ENCODE measurements around the gene ZSCAN26. TPM values are rescaled to one million over a fixed set of nuclear protein-coding genes. Genes with fewer than 3 reads are reported as not detected.

Gene ZSCAN26
- polyA plus RNA-seq, 3 donors, result 4.5 to 7.2 (median 4.9) TPM

DNA sequence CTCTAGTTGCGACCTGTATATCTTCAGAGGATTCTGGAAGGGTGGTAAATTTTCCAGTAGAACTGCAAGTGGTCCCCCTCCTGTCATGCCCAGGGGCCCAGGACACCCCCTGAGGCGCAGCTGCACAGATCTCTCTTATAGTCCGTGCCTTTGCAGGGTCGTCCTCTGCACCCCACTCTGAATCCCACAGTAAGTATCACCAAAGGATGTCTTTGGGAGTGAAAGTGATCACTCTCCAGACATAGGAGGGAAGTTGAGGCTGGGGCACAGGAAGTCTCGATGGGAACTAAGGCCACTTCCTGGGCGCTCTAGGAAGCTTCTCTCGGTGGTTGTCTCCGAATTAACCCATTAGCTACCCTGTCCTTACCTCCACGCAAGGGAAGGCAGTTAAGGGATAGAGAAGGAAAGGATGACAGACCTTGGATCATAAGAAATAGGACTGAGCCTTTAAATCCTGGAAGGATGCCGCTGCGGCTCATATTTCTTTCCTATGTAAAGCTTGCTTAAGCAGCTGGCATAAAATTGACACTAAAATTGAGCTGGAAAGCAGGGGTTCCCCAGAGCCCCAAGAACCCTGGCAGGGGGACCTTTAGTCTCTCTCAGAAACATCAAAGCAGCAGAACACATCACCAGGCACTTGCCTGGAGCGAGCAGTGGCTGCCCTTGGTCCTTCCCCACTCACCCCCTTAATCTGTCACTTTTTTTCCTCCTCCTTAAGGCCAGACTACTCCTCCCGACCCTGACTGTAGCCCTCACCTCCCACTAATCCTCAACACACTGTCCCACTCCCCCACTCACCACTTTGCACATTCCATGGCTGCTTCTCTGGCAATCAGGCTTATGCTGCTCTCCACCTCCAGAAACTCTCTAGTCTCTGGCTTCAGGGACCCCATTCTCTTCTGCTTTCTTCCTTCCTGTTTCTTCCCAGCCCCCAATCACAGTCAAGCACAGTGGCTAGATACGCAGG is 14.7 kb upstream of the ZSCAN26 start, which contains the start of gene ZKSCAN4:
Gene ZKSCAN4, minus strand, starts transcription at position 261 of the 967 bp plus-strand sequence. CDS start 289 bp downstream, outside the sequence.
- no peak within 1 kb of the TSS for H3K27ac ChIP-seq (ENCODE audit: low read depth, low read length)
- WGBS, 3 donors, result 5 to 7% (median 5%) methylated on average over 14 of the region's 14 CpGs

DNA sequence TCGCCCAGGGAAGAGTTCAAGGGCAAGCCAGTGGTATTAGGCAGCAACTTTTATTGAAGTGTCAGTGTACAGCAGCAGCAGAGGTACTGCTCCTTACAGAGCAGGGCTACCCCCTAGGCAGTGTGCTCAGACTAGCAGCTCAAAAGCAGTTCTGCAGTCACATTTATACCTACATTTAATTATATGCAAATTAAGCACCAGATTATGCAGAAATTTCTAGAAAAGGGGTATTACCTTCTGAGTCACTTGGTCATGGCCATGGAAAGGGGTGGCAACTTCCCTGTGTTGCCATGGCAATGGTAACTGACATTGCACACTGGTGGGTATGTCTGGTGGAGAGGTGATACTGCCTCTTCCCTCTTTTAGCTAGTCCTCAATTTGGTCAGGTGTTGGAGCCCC is 12.8 kb upstream of the ZSCAN26 start:
- WGBS, 3 donors, result 63 to 90% (median 83%) methylated on average over 1 of the region's 1 CpG
- no peak overlapping the region for H3K27ac ChIP-seq (ENCODE audit: low read depth, low read length)

DNA sequence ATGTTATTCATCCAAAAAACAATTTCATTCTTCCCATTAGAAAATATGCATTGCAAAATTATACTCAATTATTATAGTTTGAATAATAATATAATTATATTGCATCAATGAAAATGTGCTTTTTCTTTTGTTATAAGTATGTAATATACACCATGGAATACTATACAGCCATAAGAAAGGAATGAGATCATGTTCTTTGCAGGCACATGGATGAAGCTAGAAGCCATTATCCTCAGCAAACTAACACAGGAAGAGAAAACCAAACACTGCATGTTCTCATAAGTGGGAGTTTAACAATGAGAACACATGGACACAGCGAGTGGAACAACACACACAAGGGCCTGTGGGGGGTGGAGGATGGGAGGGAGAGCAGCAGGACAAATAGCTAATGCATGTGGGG is 9.9 kb upstream of the ZSCAN26 start:
- WGBS, 3 donors, result 0% methylated on average over 1 of the region's 1 CpG
- no peak overlapping the region for H3K27ac ChIP-seq (ENCODE audit: low read depth, low read length)

DNA sequence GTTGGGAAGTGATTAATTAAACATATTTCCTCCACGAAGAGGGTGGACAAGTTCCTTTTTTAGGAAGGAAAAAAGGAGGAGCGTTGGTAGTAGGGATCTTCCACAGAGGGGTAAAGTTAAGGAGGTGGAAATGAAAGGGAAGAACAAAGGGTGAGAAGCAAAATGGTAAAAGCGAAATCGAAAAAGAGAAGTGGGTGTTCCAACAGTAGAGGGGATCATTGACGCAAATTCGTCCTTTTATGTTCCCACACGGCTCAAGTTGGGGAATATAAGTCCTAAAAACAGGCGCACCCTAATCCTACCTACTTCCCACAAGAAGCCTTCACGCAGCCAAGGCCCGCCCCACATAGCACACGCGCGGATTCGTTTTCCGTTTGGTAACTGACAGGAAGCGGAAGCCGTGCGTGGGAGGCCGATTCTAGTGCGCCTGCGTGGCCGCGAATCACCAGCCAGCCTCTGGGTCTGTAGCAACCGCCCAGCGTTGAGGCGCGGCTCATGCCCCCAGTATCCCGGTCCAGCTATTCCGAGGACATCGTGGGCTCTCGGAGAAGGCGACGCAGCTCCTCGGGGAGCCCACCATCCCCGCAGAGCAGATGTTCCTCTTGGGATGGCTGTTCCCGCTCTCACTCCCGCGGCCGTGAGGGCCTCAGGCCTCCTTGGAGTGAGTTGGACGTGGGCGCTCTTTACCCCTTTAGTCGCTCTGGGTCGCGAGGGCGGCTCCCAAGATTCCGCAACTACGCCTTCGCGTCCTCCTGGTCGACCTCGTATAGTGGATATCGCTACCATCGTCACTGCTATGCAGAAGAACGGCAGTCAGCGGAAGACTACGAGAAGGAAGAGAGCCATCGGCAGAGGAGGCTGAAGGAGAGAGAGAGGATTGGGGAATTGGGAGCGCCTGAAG is 7.8 kb upstream of the ZSCAN26 start, which contains the start of gene NKAPL:
Gene NKAPL, plus strand, starts transcription at position 421 of the 901 bp plus-strand sequence. Its CDS starts 75 bp downstream, at position 496.
- no peak within 1 kb of the TSS for H3K27ac ChIP-seq (ENCODE audit: low read depth, low read length)
- 26 to 34% (median 33%) methylated on average over 58 of the region's 58 CpGs for WGBS, 3 donors

DNA sequence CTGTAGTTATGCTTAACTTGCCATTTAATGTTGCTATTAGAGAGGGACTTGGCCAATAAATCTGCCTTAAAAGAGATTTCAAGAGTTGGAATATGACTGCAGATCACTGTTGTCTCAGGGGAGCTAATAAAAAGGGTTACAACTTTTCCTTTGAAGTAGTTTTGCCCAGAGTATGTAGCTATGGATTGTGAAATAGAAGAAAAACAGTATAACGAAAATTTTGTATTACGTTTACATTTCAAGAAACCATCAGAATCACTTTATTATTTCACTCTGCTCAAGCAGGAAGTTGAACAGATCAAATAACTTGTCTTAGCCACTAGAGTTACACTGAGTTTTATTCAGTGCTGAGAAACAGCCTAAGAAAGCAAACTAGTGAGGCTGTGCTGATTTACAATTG is 3.0 kb upstream of the ZSCAN26 start:
- WGBS, 3 donors, result 32 to 55% (median 49%) methylated on average over 2 of the region's 2 CpGs
- H3K27ac ChIP-seq (ENCODE audit: low read depth, low read length), result no peak overlapping the region

DNA sequence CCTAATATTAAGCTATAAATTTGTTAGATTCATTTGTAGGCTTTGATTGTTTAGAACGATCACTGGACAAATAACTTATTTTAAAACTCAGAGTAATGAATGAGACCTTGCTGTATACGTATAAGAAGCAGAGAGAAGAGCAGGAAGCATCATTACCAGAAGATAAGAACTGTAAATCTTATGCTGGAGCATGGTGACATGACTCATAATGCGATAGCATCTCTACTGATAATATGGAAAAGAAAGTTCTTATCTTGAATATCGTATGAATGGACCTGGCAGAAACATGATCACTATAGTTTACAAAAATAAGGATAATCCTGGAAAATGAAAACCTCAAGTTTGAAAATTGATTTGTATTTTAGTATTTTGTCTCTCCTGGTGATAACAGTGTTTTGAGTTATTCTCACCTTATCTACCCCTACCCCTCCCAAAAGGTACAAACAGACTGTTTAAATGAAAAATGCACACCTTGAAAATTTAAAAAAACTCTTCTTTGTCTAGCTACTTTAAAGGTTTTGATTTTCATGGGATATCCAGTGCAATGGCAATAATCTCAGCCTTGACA is 2.0 kb upstream of the ZSCAN26 start:
- WGBS, 3 donors, result 58 to 59% (median 58%) methylated on average over 4 of the region's 4 CpGs
- H3K27ac ChIP-seq (ENCODE audit: low read depth, low read length), result no peak overlapping the region

DNA sequence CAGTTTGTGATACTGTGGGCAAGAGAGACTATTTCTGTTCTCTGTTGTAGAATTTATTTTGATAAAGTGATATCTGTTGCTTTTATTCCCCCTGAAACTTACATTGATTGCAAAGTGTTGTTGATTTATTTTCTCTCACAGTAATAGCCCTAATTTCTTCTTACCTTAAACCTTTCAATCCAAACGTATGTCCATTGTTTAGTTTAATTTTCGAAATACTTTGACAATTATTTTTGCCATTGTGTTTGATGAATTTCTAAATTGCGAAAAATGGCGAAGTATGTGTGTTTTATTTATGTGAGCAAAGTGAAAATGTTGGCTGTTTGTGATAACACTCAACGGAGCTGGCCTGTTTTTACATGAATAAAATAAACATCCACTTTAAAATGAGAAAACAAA is 381 bp upstream of the ZSCAN26 start:
- WGBS, 3 donors, result 6 to 12% (median 7%) methylated on average over 5 of the region's 5 CpGs

DNA sequence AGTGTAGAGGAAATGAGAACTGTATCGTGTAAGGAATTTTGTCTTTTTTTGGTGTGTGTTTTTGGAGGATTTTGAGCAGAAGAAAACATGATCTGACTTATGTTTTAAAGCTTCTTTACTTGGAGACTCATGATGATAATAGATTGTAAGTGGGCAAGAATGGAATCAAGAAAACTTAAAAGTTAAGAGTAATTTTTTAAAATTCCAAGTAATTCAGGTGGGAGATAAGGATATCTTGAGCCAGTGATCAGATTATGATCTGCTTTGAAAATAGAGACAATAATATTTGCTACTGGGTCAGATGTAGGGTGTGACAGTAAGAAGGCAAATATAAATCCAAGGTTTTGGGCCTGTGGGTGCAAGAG is 734 bp downstream of the ZSCAN26 start:
- H3K27ac ChIP-seq (ENCODE audit: low read depth, low read length), result no peak overlapping the region
- WGBS, 3 donors, result 0 to 7% (median 4%) methylated on average over 1 of the region's 1 CpG

More for the DNA sequence above, 381 bp upstream of the ZSCAN26 start:
- no peak overlapping the region for H3K27ac ChIP-seq (ENCODE audit: low read depth, low read length)

DNA sequence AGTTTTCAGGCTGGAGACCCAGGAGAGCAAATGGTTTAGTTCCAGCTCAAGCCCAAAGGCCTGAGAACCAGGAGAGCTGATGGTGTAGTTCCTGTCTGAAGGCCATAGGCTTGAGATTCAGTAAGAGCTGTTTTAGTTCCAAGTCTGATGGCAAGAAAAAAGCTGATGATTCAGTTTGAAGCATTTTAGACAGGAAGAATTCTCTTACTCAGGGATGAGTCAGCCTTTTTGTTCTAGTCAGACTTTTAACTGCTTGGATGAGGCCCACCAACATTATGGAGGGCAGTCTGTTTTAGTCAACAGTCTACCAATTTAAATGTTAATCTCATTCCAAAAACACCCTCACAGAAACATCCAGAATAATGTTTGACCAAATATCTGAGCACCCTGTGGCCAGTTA is 2.5 kb downstream of the ZSCAN26 start:
- no peak overlapping the region for H3K27ac ChIP-seq (ENCODE audit: low read depth, low read length)

DNA sequence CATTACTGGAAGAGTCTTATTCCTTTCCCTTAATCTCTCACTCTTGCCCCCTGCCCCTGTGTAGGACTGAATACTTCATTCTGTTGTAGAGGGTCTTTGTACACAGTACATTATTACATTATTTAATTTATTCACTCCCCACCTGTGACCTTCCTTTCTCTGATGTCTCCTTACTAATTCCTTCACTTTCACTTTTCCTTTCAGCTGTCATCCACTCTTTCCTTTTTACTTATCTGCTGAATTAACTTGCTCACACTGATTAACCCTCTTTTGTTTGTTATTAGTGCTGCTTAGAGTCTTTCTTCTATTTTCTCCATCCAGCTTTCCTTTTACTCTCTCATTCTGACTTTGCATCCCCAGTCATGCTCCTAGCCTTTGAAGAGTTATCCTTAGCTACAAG is 7.9 kb downstream of the ZSCAN26 start:
- H3K27ac ChIP-seq (ENCODE audit: low read depth, low read length), result no peak overlapping the region

DNA sequence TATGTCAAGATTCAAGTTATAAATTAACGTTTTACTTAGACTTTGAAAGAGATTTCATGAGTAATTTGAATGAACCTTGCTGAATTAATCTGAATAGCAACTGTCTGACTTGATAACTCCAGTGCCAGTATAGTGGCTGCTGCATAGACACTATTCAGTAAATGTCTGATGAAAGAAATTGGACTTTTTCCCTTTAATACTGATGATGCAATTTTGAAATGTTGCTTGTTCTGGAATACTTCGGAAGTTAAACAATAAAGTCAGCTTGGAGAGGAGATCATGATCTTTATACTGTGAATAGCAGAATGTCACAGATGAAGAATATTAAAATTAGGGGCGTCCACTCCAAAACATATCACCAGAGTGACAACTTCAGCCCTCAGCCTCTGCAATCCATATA is 10.8 kb downstream of the ZSCAN26 start:
- no peak overlapping the region for H3K27ac ChIP-seq (ENCODE audit: low read depth, low read length)
- 70 to 73% (median 71%) methylated on average over 3 of the region's 3 CpGs for WGBS, 3 donors

DNA sequence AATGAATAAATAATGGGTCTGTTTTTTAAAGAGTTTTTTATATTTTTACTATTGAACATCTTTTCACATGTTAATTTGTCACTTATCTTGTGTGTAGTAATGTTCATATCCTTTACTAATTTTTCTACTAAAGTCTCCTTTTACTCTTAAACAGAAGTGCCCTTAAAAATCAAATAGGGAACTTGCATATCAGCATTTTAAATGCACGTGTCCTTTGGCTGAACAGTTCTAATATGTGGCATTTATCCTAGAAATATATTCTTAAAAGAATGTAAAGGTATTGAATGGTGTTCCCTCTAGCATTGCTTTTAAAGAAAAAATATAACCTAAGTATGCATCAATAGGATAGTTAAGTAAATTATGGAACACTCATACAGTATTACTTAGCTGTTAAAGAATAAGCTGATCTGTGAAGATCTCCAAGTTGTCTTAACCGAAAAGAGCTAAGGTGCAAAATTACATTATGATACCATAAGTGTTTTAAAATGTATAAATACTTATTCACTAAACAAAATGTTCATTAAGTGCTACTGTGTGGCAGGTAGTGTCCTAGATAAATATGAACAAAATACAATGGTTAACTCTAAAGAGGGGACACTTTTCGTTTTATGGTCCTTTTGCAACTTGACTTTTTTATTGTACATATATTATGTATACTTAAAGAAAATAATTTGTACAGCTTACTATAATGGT is 13.8 kb downstream of the ZSCAN26 start:
- WGBS, 3 donors, result 39 to 42% (median 40%) methylated on average over 3 of the region's 3 CpGs
- H3K27ac ChIP-seq (ENCODE audit: low read depth, low read length), result no peak overlapping the region

DNA sequence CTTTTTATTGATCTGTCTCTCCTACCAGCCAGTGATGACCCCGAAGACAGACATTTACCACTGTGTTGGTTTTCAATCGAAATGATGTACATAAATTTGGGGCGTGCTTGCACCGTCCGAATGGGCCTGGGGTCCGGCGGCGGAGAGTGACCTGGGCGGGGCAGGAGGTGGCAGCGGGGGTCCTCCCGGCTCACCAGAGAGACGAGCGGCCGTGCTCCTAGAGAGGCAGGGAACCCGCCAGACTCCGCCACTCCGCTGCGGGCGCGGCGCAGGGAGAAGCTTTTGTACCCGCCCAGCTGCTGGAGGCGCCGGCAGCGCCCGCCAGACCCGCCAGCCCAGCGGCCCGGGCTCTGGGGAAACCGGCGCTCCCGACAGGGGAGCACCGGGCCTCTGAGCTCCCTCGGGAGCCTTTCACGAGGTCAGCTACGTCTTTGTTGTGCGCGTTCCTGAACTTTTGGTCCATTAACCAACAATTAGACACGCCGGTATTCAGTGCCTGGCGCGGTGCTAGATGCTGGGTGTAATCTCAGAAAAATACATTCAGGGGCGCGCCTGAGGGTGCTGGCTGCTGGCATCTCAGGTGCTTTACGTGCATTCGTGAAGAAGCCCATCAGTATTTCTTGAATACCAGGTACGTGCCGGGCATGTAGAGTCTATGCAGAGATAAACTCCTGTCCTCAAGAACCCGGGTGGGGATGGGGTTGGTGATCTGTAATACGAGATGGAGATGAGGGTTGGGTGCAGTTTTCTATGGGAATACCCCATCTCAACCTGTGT is 14.5 kb downstream of the ZSCAN26 start, which contains the start of gene PGBD1:
Gene PGBD1, plus strand, starts transcription at position 285 of the 777 bp plus-strand sequence. CDS start 2,242 bp downstream, outside the sequence.
- WGBS, 3 donors, result 0 to 1% (median 1%) methylated on average over 50 of the region's 50 CpGs
- no peak within 1 kb of the TSS for H3K27ac ChIP-seq (ENCODE audit: low read depth, low read length)

DNA sequence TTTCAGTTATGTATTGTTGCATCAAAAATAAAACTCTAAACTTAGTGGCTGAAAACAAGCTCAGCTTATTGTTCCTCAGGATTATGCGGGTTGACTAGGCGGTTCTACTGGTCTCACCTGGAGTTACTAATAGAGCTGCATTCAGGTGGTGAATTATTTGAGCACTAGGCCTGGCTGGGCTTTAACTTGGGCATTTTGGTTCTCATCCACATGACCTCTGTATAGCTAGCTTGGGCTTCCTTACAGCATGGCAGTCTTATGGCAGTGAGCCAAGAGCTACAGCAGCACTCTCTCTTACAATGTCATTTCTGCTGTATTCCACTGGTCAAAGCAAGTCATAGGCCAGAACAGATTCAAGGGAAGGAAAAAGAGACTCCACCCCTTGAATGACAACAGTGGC is 16.0 kb downstream of the ZSCAN26 start:
- WGBS, 3 donors, result 97 to 98% (median 98%) methylated on average over 2 of the region's 2 CpGs
- no peak overlapping the region for H3K27ac ChIP-seq (ENCODE audit: low read depth, low read length)

DNA sequence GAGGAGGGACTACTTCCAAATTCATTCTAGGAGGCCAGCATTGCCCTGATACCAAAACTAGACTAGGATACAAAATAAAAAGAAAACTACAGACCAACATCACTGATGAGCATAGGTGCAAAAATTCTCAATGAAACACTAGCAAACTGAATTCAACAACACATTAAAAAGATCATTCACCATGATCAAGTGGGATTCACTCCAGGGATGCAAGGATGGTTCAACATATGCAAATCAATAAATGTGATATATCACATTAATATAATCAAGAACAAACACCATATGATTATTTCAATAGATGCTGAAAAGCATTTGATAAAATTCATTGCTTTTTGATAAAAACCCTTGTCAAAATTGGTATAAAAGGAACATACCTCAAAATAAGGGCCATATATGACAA is 24.6 kb downstream of the ZSCAN26 start:
- H3K27ac ChIP-seq (ENCODE audit: low read depth, low read length), result no peak overlapping the region

DNA sequence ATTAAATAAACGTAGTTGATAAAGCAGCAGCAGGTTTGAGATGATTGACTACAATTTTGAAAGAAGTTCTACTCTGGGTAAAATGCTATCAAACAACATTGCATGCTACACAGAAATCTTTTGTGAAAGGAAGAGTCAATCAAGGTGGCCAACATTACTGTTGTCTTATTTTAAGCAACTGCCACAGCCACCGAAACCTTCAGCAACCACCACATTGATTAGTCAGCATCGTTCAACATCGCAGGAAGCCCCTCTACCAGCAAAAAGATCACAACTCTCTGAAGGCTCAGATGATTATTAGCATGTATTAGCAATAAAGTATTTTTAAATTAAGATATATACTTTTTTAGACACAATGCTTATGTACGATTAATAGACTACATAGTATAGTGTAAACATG is 28.4 kb downstream of the ZSCAN26 start:
- WGBS, 3 donors, result 92 to 96% (median 94%) methylated on average over 5 of the region's 5 CpGs
- H3K27ac ChIP-seq (ENCODE audit: low read depth, low read length), result no peak overlapping the region

DNA sequence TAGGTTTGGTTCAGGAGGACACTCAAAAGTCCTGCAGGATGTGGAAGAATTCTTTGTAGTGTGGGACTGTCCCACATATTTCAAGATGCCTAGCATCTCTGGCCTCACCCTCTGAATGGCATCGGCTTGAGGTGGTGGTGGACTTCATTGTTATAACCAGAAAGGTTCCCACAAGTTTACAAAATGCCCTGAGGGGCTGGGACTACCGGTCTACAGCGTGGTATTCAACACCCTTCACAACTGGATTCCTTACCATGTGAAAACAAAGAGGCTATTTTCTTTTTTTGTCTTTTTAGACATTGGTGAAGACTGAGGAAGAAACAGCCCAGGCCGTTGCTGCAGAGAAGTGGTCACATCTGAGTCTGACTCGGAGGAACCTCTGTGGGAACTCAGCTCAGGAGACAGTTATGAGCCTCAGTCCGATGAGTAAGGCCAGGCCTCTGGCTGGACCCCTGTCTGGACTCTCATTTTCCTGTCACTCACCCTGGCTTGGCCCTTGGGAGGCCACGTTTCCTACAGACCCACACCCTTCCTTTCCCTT is 29.6 kb downstream of the ZSCAN26 start:
- H3K27ac ChIP-seq (ENCODE audit: low read depth, low read length), result no peak overlapping the region
- 88 to 92% (median 90%) methylated on average over 7 of the region's 7 CpGs for WGBS, 3 donors
